Stimulated activated naive B cell treated with anti-CD40 and anti-IgM and Interleukin-4, amounts not matched to agents 10 μg/mL and 1 μg/mL and 100 μg/mL, for 72 hours (primary cell): Measurements from ENCODE around the gene CAMKMT.
"Not testable (repeated sequence)": the region's sequence is repeated elsewhere in the genome, so short reads cannot be mapped to it uniquely, and the experiment has no call there.

Source experiments
- ATAC-seq, 2 donors: fragments of 150-1000 bp; cut with Tn5 transposase; replicated peaks; 2 replicates each; pipeline ENCODE4 v1.10.0; 2021; ENCODE audit warnings: moderate library complexity in 1 of 2
- DNase-seq: peaks from one replicate; pipeline ENCODE4 v3.0.0; 2021
- H3K27ac Mint-ChIP-seq: one replicate; pipeline ENCODE4 v1.8.0; 2022; ENCODE audit warnings: mild to moderate bottlenecking, mixed read lengths
- H3K27me3 Mint-ChIP-seq, 2 donors: one replicate each; pipeline ENCODE4 v1.8.0; 2022; ENCODE audit warnings: mixed read lengths in 2 of 2
- H3K36me3 Mint-ChIP-seq, 2 donors: one replicate each; pipeline ENCODE4 v1.8.0; 2022; ENCODE audit warnings: mixed read lengths in 2 of 2, mild to moderate bottlenecking in 1 of 2
- H3K4me1 Mint-ChIP-seq, 2 donors: one replicate each; pipeline ENCODE4 v1.8.0; 2022; ENCODE audit warnings: mixed read lengths in 2 of 2, mild to moderate bottlenecking in 1 of 2
- H3K4me3 Mint-ChIP-seq, 2 donors: one replicate each; pipeline ENCODE4 v1.8.0; 2022; ENCODE audit warnings: mild to moderate bottlenecking in 2 of 2, mixed read lengths in 2 of 2, moderate library complexity in 1 of 2
- H3K9me3 Mint-ChIP-seq, 2 donors: one replicate each; pipeline ENCODE4 v1.8.0; 2022; ENCODE audit warnings: mixed read lengths in 2 of 2, mild to moderate bottlenecking in 1 of 2

Gene CAMKMT

DNA sequence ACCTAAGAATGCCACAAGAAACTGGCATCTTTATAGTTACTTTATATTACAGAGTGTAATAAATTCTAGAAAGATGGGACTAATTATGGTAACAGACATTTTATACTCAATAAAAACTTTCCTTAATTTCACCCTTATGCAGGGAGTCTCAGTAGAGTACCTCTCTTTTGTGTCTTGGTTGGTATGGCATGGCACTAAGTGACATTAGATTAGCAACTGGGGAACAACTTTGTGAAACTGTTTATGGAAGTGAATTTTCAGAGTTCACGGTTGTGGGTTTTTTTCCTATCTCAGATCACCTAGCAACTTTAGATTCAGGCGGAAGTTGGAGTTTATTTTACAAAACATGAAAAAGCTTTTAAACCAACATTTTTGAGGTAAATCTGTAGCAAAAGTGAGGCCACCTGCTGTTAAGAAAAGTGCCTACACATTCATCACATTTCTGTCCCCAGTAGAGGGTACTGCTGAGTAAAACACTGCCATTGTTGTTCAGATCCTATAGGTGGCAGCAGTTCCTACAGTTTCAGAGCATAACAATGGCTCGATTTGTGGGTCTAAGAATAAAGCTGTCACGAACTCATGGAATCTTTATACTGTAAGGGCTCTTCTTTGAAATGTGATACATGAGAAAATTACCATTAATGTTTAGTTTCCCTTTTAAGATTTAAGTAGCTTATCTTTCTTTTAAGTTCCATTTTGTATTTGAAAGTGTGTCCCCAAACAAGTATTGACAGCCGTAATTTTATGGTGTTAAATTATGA, 117.6 kb downstream of the CAMKMT start:
- Mint-ChIP-seq H3K4me3 (no peak overlapping the region), H3K36me3 (no peaks in the 10 kb centered on the region), H3K4me1 (no peaks in the 10 kb centered on the region), H3K9me3 (no peaks in the 10 kb centered on the region), H3K27me3 (no peaks in the 10 kb centered on the region), H3K27ac (no peak overlapping the region)
- DNase-seq = peak; percentile 39
- ATAC-seq = peak; percentile 90

DNA sequence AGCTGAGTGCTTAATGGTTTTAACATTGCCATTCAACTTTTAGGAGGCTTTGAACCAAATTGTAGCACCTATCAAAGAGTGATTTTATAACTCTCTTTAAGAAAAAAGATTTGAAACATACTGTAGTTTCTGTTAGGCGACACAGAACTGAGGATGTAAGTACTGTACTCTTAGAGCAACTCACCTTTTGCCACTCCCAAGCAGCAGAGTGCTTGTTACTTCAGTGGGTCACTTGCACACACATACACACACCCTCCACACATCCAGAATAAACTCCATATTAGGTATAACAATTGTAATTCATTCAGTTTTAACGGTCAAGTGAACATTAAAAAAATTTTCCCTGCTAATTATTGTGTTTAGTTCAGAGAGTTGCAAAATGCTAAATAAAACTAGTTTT, 118.3 kb downstream of the CAMKMT start:
- Mint-ChIP-seq H3K27me3 (no peaks in the 10 kb centered on the region), H3K27ac (no peak overlapping the region), H3K36me3 (peaks cover 0 to 4% of the 10 kb centered on the region in 2 donors), H3K4me3 (no peak overlapping the region), H3K4me1 (no peaks in the 10 kb centered on the region), H3K9me3 (no peaks in the 10 kb centered on the region)
- no peak for ATAC-seq
- DNase-seq = no peak

- Mint-ChIP-seq H3K4me1 (no peaks in the 10 kb centered on the region), H3K27me3 (no peaks in the 10 kb centered on the region), H3K36me3 (peaks cover 0 to 12% of the 10 kb centered on the region in 2 donors), H3K9me3 (no peaks in the 10 kb centered on the region), H3K27ac (no peak overlapping the region), H3K4me3 (no peak overlapping the region)
- ATAC-seq (no peak), DNase-seq (no peak)
These were observed 125.3 kb downstream of the CAMKMT start for GRCh38 chr2:44487052-44487451.

- DNase-seq (no peak), ATAC-seq (no peak)
- Mint-ChIP-seq H3K36me3 (peaks cover 0 to 8% of the 10 kb centered on the region in 2 donors), H3K4me1 (no peaks in the 10 kb centered on the region), H3K9me3 (no peaks in the 10 kb centered on the region), H3K27me3 (no peaks in the 10 kb centered on the region), H3K4me3 (no peak overlapping the region), H3K27ac (no peak overlapping the region)
These were observed 129.0 kb downstream of the CAMKMT start for GRCh38 chr2:44490726-44491125.

GRCh38 chr2:44494006-44494405, 132.3 kb downstream of the CAMKMT start:
- Mint-ChIP-seq H3K36me3 (peaks cover 0 to 8% of the 10 kb centered on the region in 2 donors), H3K9me3 (no peaks in the 10 kb centered on the region), H3K27me3 (no peaks in the 10 kb centered on the region), H3K27ac (no peak overlapping the region), H3K4me3 (no peak overlapping the region), H3K4me1 (no peaks in the 10 kb centered on the region)
- DNase-seq = no peak
- no peak for ATAC-seq

GRCh38 chr2:44495035-44495434, 133.3 kb downstream of the CAMKMT start:
- Mint-ChIP-seq H3K27me3 (no peaks in the 10 kb centered on the region), H3K36me3 (peaks cover 0 to 8% of the 10 kb centered on the region in 2 donors), H3K9me3 (no peaks in the 10 kb centered on the region), H3K27ac (no peak overlapping the region), H3K4me1 (no peaks in the 10 kb centered on the region), H3K4me3 (no peak overlapping the region)
- DNase-seq (no peak), ATAC-seq (no peak)

DNA sequence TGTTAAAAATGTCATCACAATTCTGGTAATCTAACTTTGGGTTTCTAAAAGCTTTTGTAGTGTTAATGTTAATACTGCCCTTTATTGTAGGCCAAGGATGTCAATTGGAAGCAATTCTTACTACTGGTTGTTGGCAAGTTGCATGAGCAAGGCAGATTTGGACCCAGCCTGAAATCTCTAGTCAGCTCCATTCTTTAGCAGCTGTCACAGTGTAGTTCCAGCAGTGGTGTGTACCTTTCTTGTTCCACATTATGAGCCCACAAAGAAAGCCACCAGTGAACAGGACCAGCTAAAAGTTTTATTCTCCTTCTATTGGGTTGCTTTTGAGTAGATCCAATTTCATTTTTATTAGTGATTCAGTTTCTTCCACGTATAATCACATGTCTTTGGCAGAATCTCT, 133.8 kb downstream of the CAMKMT start:
- H3K36me3 Mint-ChIP-seq = peaks cover 0 to 3% of the 10 kb centered on the region in 2 donors
- DNase-seq (no peak), ATAC-seq (no peak)
- H3K9me3 Mint-ChIP-seq = no peaks in the 10 kb centered on the region
- no peak overlapping the region for H3K27ac Mint-ChIP-seq
- no peaks in the 10 kb centered on the region for H3K4me1 Mint-ChIP-seq
- H3K27me3 Mint-ChIP-seq = no peaks in the 10 kb centered on the region
- no peak overlapping the region for H3K4me3 Mint-ChIP-seq

DNA sequence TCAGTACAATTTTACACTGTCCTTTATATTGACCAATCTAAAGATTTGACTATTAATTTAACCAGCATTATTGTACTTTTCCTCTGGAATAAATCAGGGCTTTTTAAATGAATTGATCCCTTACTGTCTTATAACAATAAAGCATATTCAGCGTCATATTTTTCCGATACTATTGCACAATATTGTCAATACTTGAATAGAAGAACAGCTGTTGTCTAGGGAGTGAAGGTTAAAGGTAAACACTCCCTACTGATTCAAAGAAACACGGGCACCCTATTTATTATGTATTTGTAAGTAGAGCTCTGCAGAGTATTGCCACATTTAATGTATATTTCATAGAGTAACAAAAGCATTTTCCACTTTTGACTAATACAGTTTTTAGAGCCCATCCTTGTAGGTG, 134.4 kb downstream of the CAMKMT start:
- Mint-ChIP-seq H3K4me1 (no peaks in the 10 kb centered on the region), H3K27ac (no peak overlapping the region), H3K9me3 (no peaks in the 10 kb centered on the region), H3K36me3 (no peaks in the 10 kb centered on the region), H3K4me3 (no peak overlapping the region), H3K27me3 (no peaks in the 10 kb centered on the region)
- DNase-seq (no peak), ATAC-seq (no peak)

DNA sequence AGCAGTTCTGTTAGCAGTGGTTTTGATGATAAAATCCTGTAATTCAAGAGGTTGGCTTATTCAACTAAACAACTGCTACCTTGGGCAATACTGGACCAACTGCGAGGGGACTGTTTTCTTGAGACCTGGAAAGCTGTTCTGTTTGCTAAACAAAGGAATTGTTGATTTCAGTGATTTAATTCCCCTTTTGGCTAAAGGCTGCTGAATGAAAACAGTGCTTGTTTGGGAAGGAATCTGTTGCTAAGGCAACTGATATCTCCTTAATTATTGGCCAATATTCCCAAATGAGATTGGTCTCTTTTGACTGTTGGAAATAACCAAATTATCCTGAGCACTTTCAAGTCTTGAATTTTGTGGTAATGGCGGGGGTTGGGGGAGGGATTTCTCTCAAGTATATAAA, 136.8 kb downstream of the CAMKMT start:
- Mint-ChIP-seq H3K9me3 (no peaks in the 10 kb centered on the region), H3K36me3 (peaks cover under 1 to 3% of the 10 kb centered on the region in 2 donors), H3K27ac (no peak overlapping the region), H3K4me3 (no peak overlapping the region), H3K27me3 (no peaks in the 10 kb centered on the region), H3K4me1 (no peaks in the 10 kb centered on the region)
- DNase-seq (no peak), ATAC-seq (no peak)

DNA sequence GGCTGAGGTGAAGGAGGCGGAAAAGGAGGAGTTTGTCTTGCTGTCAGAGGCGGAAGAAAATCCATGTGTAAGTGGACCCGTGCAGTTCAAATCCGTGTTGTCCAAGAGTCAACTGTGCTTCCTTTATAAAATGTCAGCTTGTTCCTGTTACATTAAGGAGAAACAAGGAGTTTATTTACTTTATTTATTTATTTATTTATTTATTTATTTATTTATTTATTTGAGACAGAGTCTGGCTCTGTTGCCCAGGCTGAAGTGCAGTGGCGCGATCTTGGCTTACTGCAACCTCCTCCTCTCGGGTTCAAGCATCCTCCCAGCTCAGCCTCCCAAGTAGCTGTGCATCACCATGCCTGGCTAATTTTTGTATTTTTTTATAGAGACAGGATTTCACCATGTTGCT, 143.9 kb downstream of the CAMKMT start:
- ATAC-seq, H3K9me3 Mint-ChIP-seq, H3K4me1 Mint-ChIP-seq, H3K4me3 Mint-ChIP-seq, H3K27ac Mint-ChIP-seq, H3K27me3 Mint-ChIP-seq, DNase-seq: not testable (repeated sequence)
- H3K36me3 Mint-ChIP-seq = peaks cover 9 to 18% of the 10 kb centered on the region in 2 donors

- peaks cover 0 to 6% of the 10 kb centered on the region in 2 donors for H3K4me1 Mint-ChIP-seq
- no peaks in the 10 kb centered on the region for H3K27me3 Mint-ChIP-seq
- peaks cover 0 to 1% of the 10 kb centered on the region in 2 donors for H3K9me3 Mint-ChIP-seq
- H3K4me3 Mint-ChIP-seq = no peak overlapping the region
- H3K27ac Mint-ChIP-seq = no peak overlapping the region
- peaks cover 3 to 12% of the 10 kb centered on the region in 2 donors for H3K36me3 Mint-ChIP-seq
- DNase-seq (no peak), ATAC-seq (no peak)
These were observed 148.5 kb downstream of the CAMKMT start for GRCh38 chr2:44510246-44510645.

- no peaks in the 10 kb centered on the region for H3K4me1 Mint-ChIP-seq
- DNase-seq (no peak), ATAC-seq (no peak)
- H3K27me3 Mint-ChIP-seq = no peaks in the 10 kb centered on the region
- H3K4me3 Mint-ChIP-seq = no peak overlapping the region
- H3K36me3 Mint-ChIP-seq = peaks cover 2 to 11% of the 10 kb centered on the region in 2 donors
- H3K9me3 Mint-ChIP-seq = peaks cover 3% of the 10 kb centered on the region in 2 donors
- no peak overlapping the region for H3K27ac Mint-ChIP-seq
These were observed 153.7 kb downstream of the CAMKMT start for GRCh38 chr2:44515416-44515815.

DNA sequence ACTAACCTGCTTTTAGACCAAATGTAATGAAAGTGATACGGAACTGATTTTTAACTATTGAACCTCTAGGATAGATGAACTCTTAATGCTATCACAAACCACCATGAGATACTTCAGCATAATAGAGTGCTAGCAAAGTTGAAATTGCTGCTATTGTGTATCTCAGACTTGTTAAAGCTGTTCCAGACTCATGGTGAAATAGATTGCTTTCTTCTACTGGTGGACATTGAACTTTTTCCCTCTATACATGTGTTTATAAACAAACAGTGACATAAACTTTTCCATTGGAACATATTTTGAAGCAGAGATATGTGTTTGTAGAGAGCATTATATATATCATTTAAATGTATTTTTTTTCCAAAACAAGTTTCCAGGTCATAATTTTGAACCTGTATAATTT, 157.3 kb downstream of the CAMKMT start:
- Mint-ChIP-seq H3K4me3 (no peak overlapping the region), H3K9me3 (peaks cover 10 to 14% of the 10 kb centered on the region in 2 donors), H3K27me3 (no peaks in the 10 kb centered on the region), H3K4me1 (no peaks in the 10 kb centered on the region), H3K27ac (no peak overlapping the region), H3K36me3 (peaks cover 13 to 18% of the 10 kb centered on the region in 2 donors)
- DNase-seq (no peak), ATAC-seq (no peak)

DNA sequence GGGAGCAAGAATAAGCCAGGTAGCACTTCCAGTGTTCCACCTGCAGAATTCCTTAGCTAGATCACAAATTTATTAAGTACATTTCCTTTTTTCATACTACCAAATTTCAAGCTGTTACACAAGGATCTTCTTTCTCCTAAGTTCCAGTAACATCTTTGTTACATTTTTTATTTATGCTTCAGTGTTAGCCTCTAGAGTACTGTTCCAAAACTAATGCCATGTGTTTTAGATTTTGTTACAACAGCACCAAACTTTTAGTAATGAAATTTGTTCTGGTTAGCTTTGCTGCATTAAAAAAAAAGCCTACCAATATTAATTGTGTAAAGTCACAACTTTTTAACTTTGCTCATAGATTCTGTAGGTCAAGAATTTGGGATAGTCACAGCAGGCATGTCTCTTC, 161.1 kb downstream of the CAMKMT start:
- Mint-ChIP-seq H3K4me3 (no peak overlapping the region), H3K27me3 (no peaks in the 10 kb centered on the region), H3K9me3 (peaks cover 10 to 14% of the 10 kb centered on the region in 2 donors), H3K4me1 (peaks cover 3% of the 10 kb centered on the region in 2 donors), H3K36me3 (peaks cover 16 to 25% of the 10 kb centered on the region in 2 donors), H3K27ac (no peak overlapping the region)
- ATAC-seq (no peak), DNase-seq (no peak)

DNA sequence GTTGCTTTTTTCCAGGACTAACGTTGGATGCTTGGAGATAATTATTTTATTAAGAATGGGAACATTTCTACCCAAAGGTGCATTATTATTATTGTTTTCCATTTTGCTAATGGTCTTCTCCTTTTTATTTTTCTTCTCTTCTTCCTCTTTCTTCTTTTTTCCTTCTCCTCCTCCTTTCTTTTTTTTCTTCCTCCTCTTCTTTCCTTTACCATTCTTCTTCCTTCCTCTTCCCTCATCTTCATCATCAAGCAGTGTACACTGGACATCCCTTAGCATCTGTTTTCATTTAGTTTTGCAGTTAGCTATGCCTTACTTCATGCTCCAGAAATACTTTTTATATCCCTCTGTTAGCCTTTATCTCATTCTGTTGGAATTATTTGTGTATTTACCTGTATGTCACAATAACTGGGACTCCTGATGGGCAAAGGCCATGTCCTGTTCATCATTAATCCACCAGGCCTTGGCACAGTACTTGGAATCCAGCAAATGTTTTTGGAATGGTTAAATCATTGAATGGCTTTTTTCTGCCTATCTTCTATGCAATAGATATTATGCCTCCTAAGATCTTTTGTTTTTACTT, 162.7 kb downstream of the CAMKMT start:
- no peak for DNase-seq
- Mint-ChIP-seq H3K27me3 (no peaks in the 10 kb centered on the region), H3K4me1 (peaks cover 3 to 11% of the 10 kb centered on the region in 2 donors), H3K9me3 (peaks cover 10 to 14% of the 10 kb centered on the region in 2 donors), H3K4me3 (no peak overlapping the region), H3K27ac (no peak overlapping the region), H3K36me3 (peaks cover 16 to 25% of the 10 kb centered on the region in 2 donors)
- no peak for ATAC-seq
